Measurements from ENCODE around the gene SCUBE3.

- no peak for TF ChIP-seq CTCF (IDR thresholded peaks at IDR 0.05)
- no peak for TF ChIP-seq POLR2A (IDR thresholded peaks at IDR 0.05; ENCODE audit: low read depth)
- no peak for TF ChIP-seq EP300 (IDR thresholded peaks at IDR 0.05)
Measured at GRCh38 chr6:35194390-35194789, 19.4 kb upstream of the SCUBE3 start.

Measured in esophagus muscularis mucosa (tissue), 4 donors.